ENCODE data around the gene ACTL6B. TPM values are rescaled to one million over a fixed set of nuclear protein-coding genes. Genes with fewer than 3 reads are reported as not detected.

Gene ACTL6B
- total and polyA plus RNA-seq, 2 of the 13 experiments (the other 11 are each of a cell fraction or from before 2014, with no cell fraction given): not detected

DNA sequence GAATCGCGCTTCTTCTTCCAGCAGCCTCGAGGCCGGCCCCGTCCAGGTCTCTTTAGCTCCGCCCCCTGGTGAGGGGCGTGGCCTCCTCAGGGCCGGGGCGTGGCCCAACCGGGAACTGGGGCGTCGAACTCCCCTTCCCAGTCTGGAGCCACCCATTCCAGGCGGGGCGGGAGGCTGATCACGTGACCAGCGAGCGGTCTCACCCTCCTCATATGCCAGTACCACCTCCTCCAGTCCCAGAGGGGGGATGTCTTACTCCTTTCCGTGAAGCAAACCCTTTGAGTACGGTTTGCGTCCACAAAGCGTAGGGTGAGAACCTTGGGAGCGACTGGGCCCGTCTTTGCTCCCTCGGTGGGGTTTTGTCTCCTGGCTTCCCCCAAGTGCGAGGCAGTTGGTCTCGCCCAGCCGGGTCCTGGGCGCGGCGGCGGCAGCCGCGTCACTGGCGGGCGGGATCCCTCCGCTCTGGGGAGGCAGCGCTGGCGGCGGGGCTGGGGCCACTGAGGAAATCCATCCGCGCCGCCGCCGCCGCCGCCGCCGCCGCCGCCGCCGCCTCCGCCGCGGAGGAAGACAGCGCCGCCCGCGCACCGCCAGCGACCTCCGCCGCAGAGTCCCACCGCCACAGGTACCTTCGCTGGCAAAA, 17.2 kb upstream of the ACTL6B start, which contains the start of gene GNB2 (continued):
- TF ChIP-seq, protein P1, sequence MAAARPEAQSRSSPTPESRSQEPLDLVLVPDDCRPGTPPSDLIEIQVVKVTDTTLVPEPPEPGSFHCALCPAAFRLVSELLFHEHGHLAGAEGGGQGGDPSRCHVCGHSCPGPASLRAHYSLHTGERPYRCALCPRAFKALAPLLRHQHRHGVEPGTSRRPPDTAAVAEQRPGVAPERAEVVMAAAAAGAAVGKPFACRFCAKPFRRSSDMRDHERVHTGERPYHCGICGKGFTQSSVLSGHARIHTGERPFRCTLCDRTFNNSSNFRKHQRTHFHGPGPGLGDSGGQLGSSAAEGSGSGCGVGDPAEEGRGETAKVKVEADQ (CRISPR knock-in tag; IDR thresholded peaks at IDR 0.05; ENCODE audit: borderline replicate concordance): no peak; the same call in 1 of the 2 replicates
- TF ChIP-seq, protein P2, sequence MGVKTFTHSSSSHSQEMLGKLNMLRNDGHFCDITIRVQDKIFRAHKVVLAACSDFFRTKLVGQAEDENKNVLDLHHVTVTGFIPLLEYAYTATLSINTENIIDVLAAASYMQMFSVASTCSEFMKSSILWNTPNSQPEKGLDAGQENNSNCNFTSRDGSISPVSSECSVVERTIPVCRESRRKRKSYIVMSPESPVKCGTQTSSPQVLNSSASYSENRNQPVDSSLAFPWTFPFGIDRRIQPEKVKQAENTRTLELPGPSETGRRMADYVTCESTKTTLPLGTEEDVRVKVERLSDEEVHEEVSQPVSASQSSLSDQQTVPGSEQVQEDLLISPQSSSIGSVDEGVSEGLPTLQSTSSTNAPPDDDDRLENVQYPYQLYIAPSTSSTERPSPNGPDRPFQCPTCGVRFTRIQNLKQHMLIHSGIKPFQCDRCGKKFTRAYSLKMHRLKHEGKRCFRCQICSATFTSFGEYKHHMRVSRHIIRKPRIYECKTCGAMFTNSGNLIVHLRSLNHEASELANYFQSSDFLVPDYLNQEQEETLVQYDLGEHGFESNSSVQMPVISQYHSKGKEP (CRISPR knock-in tag; IDR thresholded peaks at IDR 0.05): no peak
- TF ChIP-seq KAT7 (CRISPR knock-in tag; IDR thresholded peaks at IDR 0.05; ENCODE audit: borderline replicate concordance): 0 out of 2 replicates have a peak, but pooled peaks have one; percentile 20
- TF ChIP-seq, protein P3, sequence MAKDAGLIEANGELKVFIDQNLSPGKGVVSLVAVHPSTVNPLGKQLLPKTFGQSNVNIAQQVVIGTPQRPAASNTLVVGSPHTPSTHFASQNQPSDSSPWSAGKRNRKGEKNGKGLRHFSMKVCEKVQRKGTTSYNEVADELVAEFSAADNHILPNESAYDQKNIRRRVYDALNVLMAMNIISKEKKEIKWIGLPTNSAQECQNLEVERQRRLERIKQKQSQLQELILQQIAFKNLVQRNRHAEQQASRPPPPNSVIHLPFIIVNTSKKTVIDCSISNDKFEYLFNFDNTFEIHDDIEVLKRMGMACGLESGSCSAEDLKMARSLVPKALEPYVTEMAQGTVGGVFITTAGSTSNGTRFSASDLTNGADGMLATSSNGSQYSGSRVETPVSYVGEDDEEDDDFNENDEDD (CRISPR knock-in tag; IDR thresholded peaks at IDR 0.05; ENCODE audit: borderline replicate concordance): peak; percentile 64; the same call in 1 of the 2 replicates
- peak; percentile 76; the same call in 1 of the 2 replicates for TF ChIP-seq ZFX (CRISPR knock-in tag; IDR thresholded peaks at IDR 0.05; ENCODE audit: low read depth)
- TF ChIP-seq ZNF788 (CRISPR knock-in tag; IDR thresholded peaks at IDR 0.05; ENCODE audit: borderline replicate concordance): peak; percentile 66; the same call in 1 of the 2 replicates
- TF ChIP-seq BCL6 (CRISPR knock-in tag; IDR thresholded peaks at IDR 0.05): no peak; the same call in 1 of the 2 replicates
- TF ChIP-seq ZNF564 (CRISPR knock-in tag; IDR thresholded peaks at IDR 0.05): no peak
- TF ChIP-seq, protein P4, sequence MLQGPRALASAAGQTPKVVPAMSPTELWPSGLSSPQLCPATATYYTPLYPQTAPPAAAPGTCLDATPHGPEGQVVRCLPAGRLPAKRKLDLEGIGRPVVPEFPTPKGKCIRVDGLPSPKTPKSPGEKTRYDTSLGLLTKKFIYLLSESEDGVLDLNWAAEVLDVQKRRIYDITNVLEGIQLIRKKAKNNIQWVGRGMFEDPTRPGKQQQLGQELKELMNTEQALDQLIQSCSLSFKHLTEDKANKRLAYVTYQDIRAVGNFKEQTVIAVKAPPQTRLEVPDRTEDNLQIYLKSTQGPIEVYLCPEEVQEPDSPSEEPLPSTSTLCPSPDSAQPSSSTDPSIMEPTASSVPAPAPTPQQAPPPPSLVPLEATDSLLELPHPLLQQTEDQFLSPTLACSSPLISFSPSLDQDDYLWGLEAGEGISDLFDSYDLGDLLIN (CRISPR knock-in tag; IDR thresholded peaks at IDR 0.05; ENCODE audit: borderline replicate concordance): peak; percentile 92; the same call in 1 of the 2 replicates
- TF ChIP-seq ZNF205 (CRISPR knock-in tag; IDR thresholded peaks at IDR 0.05): peak; percentile 53; the same call in 1 of the 2 replicates
- peak; percentile 76; the same call in 1 of the 2 replicates for TF ChIP-seq TAF1 (CRISPR knock-in tag; IDR thresholded peaks at IDR 0.05)
- TF ChIP-seq, protein P5, sequence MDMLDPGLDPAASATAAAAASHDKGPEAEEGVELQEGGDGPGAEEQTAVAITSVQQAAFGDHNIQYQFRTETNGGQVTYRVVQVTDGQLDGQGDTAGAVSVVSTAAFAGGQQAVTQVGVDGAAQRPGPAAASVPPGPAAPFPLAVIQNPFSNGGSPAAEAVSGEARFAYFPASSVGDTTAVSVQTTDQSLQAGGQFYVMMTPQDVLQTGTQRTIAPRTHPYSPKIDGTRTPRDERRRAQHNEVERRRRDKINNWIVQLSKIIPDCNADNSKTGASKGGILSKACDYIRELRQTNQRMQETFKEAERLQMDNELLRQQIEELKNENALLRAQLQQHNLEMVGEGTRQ (IDR thresholded peaks at IDR 0.05; ENCODE audit: low read depth, low read length): peak; percentile 98
- TF ChIP-seq, protein P5 (CRISPR knock-in tag; IDR thresholded peaks at IDR 0.05; ENCODE audit: borderline replicate concordance): peak; percentile 95
- peak; percentile 92 for TF ChIP-seq ZNF264 (CRISPR knock-in tag; IDR thresholded peaks at IDR 0.05)
- peak; percentile 41; the same call in 1 of the 2 replicates for TF ChIP-seq POGZ (CRISPR knock-in tag; IDR thresholded peaks at IDR 0.05)
- TF ChIP-seq MAFK (conservative IDR thresholded peaks at IDR 0.05 in 1 of 2, IDR thresholded peaks at IDR 0.05 in 1 of 2; ENCODE audit: low read length in 2 of 2): no peak
- TF ChIP-seq ZNF296 (CRISPR knock-in tag; conservative IDR thresholded peaks at IDR 0.05): no peak
- TF ChIP-seq NFKB2 (CRISPR knock-in tag; IDR thresholded peaks at IDR 0.05; ENCODE audit: borderline replicate concordance): no peak; the same call in 1 of the 2 replicates
- TF ChIP-seq STAG1 (CRISPR knock-in tag; IDR thresholded peaks at IDR 0.05): 0 out of 2 replicates have a peak, but pooled peaks have one; percentile 9
- peak; percentile 42; the same call in 1 of the 2 replicates for TF ChIP-seq ZNF331 (CRISPR knock-in tag; IDR thresholded peaks at IDR 0.05)
- TF ChIP-seq ZNF772 (CRISPR knock-in tag; IDR thresholded peaks at IDR 0.05): peak; percentile 54; the same call in 1 of the 2 replicates
- no peak for TF ChIP-seq ZNF776 (CRISPR knock-in tag; IDR thresholded peaks at IDR 0.05)
